Stimulated activated CD8-positive, alpha-beta memory T cell treated with anti-CD3 and anti-CD28 coated beads, Interleukin-4, amount 100 ng/mL, for 4 hours (primary cell): ENCODE data around the gene NYAP2.

Experiments
- DNase-seq, 2 donors: peaks; one replicate each; pipeline ENCODE4 v3.0.0-alpha.2; 2020; ENCODE audit warnings: low read depth in 2 of 2, low spot score in 1 of 2

The NYAP2 gene

GRCh38 chr2:225616372-225616771, 216.9 kb downstream of the NYAP2 start:
- no peak for DNase-seq

GRCh38 chr2:225616848-225617247, 217.3 kb downstream of the NYAP2 start:
- DNase-seq, result no peak

DNA sequence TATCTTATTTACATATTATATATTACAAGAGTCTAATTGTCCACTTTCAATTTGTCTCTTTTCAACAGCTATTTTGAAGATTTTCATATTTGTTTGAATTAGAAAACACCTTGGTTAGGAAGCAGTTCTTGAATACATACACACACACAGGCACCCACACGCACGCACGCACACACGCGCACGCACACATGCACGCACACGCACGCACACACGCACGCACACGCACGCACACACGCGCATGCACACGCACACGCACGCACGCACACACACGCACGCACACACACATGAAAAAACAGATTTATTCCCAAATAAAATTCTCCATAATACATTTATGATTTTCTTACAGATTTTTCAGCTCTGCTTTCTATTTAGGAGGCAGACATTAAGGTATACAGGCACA, 220.7 kb downstream of the NYAP2 start:
- DNase-seq, result no peak

DNA sequence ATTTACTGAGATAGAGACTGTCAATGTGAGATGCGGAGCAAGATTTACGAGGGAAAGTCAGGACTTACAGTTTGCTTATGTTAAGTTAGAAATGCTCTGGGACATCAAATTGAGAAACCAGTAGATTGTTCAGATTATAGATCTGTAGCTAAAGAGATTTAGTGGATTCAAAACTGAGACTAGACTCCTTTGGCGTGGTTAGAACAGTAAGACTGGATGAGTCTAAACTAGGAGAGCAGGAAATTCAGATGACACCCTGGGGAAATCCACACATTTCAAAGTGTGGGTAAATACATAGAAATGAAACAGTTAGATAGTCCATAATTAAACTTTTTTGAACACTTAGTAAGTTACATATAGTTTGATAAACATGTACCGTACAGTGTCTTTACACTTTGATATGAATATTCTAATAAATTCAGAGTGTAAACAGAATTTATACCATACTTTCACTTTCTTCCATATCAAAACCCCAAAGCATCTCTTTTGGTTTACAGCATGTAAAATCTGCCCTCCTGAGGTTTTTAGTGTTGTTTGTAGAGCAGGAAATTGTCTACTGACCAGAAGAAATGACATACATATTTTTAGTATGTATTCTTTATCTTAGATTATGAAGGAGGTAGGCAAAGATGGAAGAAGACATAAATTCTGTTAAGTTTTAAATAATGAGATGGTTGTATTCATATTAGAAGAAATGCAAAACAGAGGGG, 231.5 kb downstream of the NYAP2 start:
- DNase-seq, result no peak

- no peak for DNase-seq
These were observed 232.8 kb downstream of the NYAP2 start for GRCh38 chr2:225632351-225632750.

DNA sequence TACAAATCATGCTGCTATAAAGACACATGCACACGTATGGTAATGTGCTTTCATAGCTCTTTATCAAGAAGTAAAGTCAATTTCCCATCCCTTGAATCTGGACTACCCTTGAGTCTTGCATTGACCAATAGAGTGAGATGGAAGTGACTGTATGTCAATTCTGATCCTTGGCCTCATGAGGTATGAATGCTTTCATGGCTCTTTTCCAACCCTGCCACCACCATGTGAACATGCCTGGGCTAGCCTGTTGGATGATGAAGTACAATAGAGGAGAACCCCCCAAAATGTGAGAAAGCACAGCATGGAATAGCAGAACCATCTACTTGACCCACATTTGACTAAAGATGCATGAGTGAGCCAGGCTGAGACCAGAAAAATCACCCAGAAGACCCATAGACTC, 237.0 kb downstream of the NYAP2 start:
- DNase-seq, result no peak

DNA sequence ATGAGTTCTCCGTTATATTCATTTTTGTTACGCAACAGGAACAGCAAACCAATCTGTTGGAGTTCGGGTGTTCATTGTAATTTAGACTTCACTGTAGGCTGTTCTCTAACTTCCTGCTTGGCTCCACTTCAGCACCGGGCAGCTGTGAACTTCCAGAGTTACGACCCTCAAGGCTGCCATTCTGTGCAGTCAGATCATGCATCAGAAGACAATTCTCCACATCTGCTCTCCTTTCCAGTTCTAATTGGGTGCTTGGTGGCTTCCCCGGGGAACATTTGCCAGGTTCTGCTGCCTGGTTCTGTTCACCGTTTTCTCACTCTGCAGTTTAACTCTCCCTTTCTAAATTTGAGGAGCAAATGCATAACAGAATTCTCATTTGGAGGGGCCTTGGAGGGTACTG, 237.7 kb downstream of the NYAP2 start:
- no peak for DNase-seq

GRCh38 chr2:225640550-225640949, 241.0 kb downstream of the NYAP2 start:
- no peak for DNase-seq

GRCh38 chr2:225649274-225649673, 249.8 kb downstream of the NYAP2 start:
- no peak for DNase-seq

DNA sequence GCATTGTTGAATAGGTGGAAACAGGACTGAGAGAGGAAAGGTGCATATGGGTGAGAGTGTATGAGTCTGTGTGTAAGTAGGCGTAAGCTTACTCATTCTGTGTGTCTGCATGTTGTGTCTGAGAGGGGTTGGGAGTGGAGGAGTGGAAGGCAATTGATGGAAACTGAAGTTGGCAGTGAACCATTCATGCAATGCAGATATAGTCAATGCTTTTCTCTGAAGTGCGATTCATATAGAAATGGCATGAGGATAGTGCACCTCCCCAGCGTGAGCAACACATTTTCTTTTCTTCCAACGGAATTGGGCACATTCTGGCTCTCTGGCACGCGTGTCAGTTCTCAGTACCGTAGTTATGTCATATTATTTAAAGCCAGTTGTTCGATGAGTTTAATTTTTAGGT, 250.5 kb downstream of the NYAP2 start:
- no peak for DNase-seq

DNA sequence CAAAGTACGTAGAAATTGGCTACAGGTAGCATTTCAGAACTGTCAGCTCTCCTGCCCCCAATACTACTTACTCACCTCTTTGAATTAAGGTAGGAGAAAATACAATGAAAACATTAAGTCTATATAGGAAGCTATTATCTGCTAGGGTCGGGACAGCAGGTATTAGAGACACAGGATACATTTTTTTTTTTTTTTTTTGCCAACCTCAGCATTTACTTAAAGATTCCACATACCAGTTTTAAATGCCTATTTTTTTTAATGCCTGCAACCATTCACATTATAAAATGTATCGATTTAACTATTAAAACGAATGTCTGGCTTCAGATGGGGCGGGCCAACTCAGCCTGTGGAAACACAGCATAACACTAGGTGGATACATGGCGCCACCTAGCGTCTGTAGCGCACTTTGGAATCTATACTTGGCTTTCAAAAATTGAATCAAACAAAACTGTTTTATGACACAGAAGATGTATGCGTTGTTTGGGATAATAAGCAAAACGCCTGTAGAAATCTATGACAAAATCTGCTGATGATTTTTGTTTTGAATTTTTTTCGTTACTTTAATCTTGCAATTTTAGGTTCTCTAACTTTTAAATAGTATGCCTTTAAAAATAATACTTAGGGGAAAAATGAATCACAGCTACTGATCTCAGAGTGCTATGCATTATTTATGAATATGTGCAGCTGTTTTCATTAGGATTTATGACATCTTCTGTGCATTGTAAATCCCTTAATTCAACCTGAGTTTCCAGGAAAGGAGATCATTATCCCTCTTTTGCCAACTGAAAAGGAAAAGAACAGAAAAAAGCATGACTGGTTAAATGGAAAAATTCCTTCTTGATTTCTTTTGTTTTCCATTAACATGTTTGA, 261.0 kb downstream of the NYAP2 start:
- DNase-seq, result peak; percentile 23 to 52

- no peak for DNase-seq
These were observed 262.6 kb downstream of the NYAP2 start for GRCh38 chr2:225662101-225662500.

GRCh38 chr2:225667445-225667844, 267.9 kb downstream of the NYAP2 start:
- DNase-seq, result no peak

GRCh38 chr2:225668606-225669266, 269.2 kb downstream of the NYAP2 start:
- DNase-seq, result no peak

DNA sequence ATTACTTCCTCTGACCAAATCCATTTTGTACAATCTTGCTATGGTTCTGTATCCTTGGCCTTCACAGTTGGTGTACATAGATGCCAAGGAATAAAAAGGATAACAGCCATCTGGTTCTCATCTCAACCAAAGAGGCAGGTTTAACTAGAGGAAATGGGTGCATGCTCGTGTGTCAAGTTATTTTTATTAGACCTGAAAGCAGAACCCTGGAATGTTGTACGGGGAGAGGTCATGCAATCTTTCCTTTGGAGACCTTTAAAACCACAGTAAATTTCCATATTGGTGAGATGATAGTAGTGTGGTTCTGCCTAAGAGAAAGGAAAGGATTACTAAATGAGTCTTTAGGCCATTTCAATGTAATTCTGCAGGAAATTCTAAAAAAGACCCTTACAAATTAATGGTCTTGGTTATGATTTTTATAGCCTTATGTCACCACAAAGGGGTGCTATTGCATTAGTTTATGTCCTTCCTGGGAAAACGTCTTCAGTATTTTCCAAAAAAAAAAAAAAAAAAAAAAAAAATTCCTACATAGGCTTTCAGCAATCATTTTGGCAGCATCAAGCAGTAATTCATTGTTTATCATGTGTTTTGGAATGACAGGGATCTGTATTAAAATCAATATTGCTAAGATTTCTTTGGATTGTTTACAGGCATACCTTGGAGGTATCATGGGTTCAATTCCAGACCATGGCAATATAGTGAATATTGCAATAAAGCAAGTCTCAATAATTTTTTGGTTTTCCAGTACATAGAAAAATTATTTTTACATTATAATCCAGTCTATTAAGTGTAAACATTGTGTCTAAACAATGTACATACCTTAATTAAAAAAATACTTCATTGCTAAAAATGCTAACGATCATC, 270.8 kb downstream of the NYAP2 start:
- DNase-seq, result no peak

DNA sequence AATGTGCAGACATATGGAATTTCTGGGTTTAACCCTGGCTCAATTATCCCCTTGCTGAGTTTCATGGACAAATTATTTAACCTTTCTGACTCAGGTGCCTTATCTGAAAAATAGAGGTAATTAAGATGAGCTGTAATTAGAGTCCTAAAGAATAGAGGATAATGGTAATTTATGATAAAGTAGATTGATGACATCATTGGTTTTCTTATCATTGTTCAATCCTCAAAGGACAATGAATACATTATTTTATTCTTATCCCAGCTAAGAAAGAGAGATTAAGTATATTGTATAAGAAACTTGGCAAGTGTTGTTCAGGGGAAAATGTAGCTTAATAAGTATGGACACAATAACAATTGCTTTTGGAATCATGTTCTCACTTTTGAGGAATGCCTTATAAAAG, 279.3 kb downstream of the NYAP2 start:
- DNase-seq, result no peak

GRCh38 chr2:225683258-225683657, 283.7 kb downstream of the NYAP2 start:
- DNase-seq, result no peak

DNA sequence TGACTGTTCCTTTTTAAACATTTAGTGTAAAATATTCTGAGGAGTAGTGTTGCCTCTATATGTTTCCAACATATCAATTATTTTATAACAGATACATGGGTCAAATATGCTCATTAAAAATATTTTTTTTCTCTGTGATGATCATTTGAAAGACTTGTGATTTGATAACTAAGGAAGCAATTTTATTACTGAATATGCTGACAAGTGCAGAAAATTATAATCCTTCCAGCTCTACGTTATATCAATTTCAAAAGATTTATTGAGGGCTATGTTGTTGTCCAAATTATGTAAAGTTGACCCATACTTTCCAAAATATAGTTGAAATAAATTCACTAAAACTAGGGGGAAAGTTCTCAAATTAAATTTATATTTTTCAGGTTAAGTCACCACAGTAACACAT, 290.6 kb downstream of the NYAP2 start:
- DNase-seq, result no peak

GRCh38 chr2:225691711-225692110, 292.2 kb downstream of the NYAP2 start:
- no peak for DNase-seq

- no peak for DNase-seq
These were observed 293.7 kb downstream of the NYAP2 start for GRCh38 chr2:225693259-225693658.

DNA sequence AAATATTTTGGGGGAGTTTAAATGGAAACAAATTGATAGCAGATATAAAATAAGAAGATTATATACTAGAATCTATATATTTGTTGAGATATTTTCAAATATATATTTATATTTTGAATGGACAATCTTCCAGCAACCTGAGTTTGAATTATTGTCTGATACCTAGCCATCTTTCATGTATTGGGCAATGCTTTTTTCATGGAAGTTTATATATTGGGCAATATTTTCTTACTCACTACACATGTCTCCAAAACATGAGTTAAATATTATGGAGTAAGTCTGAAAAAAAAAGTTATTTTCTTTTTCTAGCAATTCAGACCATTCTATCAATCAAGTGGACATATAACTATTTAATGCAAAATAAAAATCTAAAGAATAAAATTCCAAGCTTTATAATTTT, 295.2 kb downstream of the NYAP2 start:
- DNase-seq, result no peak
